ENCODE data around the gene BAD. TPM values are rescaled to one million over a fixed set of nuclear protein-coding genes. Genes with fewer than 3 reads are reported as not detected.

Gene BAD
- total RNA-seq, 1 experiment from 2014 or later, result 34.7 TPM

- Mint-ChIP-seq H3K9me3 (no peaks in the 10 kb centered on the region), H3K36me3 (peaks cover 17% of the 10 kb centered on the region), H3K27me3 (ENCODE audit: low read depth) (no peaks in the 10 kb centered on the region), H3K4me1 (peaks cover 16% of the 10 kb centered on the region), H3K27ac (peak overlapping the region; percentile 99), H3K4me3 (peak overlapping the region; percentile 99)
- CTCF ChIA-PET, result interaction anchor here (0.5 to 6.2 kb wide), 15 partner anchors 10 to 129 kb away, joined by 3 to 75 read pairs (median 7); partner anchors contain the start of genes BAD, CATSPERZ, ESRRA and FKBP2
- DNase-seq (ENCODE audit: low spot score), result no peak
- POLR2A ChIA-PET, result interaction anchor here (0.6 to 3.9 kb wide), 10 partner anchors 12 to 84 kb away, joined by 3 to 25 read pairs (median 5); partner anchors contain the start of genes FKBP2, PLCB3, PPP1R14B and PRDX5
- no peak for ATAC-seq
- no peak for TF ChIP-seq JAZF1 (CRISPR knock-in tag; IDR thresholded peaks at IDR 0.05)
- no peak for TF ChIP-seq E2F5 (CRISPR knock-in tag; IDR thresholded peaks at IDR 0.05)
- TF ChIP-seq ATF1 (CRISPR knock-in tag; IDR thresholded peaks at IDR 0.05), result no peak
- TF ChIP-seq HMGXB4 (CRISPR knock-in tag; IDR thresholded peaks at IDR 0.05), result no peak
- no peak for TF ChIP-seq STAT6 (CRISPR knock-in tag; conservative IDR thresholded peaks at IDR 0.05; ENCODE audit: low read depth)
- no peak for TF ChIP-seq TEAD4 (CRISPR knock-in tag; IDR thresholded peaks at IDR 0.05)
- no peak for TF ChIP-seq CREB1 (CRISPR knock-in tag; IDR thresholded peaks at IDR 0.05)
- no peak for TF ChIP-seq GTF2I (CRISPR knock-in tag; conservative IDR thresholded peaks at IDR 0.05)
- no peak for TF ChIP-seq NFE2L1 (CRISPR knock-in tag; IDR thresholded peaks at IDR 0.05)
- no peak for TF ChIP-seq ZNF219 (CRISPR knock-in tag; IDR thresholded peaks at IDR 0.05; ENCODE audit: borderline replicate concordance)
- no peak for TF ChIP-seq ZMAT4 (CRISPR knock-in tag; IDR thresholded peaks at IDR 0.05)
- TF ChIP-seq ATF6 (CRISPR knock-in tag; IDR thresholded peaks at IDR 0.05), result no peak
- TF ChIP-seq ZNF671 (CRISPR knock-in tag; IDR thresholded peaks at IDR 0.05), result no peak
- TF ChIP-seq PRDM15 (CRISPR knock-in tag; IDR thresholded peaks at IDR 0.05), result no peak
- no peak for TF ChIP-seq FOXP1 (CRISPR knock-in tag; IDR thresholded peaks at IDR 0.05; ENCODE audit: borderline replicate concordance)
- no peak for TF ChIP-seq MLX (CRISPR knock-in tag; IDR thresholded peaks at IDR 0.05)
- no peak for TF ChIP-seq E2F4 (CRISPR knock-in tag; IDR thresholded peaks at IDR 0.05; ENCODE audit: borderline replicate concordance, low read depth)
- TF ChIP-seq SP1 (CRISPR knock-in tag; conservative IDR thresholded peaks at IDR 0.05), result no peak
These were observed 16.2 kb downstream of the BAD start for GRCh38 chr11:64268025-64268892.
